Suprapubic skin (tissue), 4 donors: ENCODE data around the gene SPEM3.

Experiments
- EP300 ChIP-seq: sonication (generic); formaldehyde crosslinking; IDR thresholded peaks from one replicate; pipeline ENCODE4 v1.6.1; 2017; ENCODE audit warnings: antibody characterized with exemption
- POLR2A ChIP-seq, 2 donors: fragments of 450-650 bp; IDR thresholded peaks; one replicate each; pipeline ENCODE4 v1.6.1; 2017; ENCODE audit warnings: antibody characterized with exemption in 2 of 2, mild to moderate bottlenecking in 2 of 2, moderate library complexity in 2 of 2
- POLR2AphosphoS5 ChIP-seq, 3 donors: sonication (generic); formaldehyde crosslinking; IDR thresholded peaks; one replicate each; pipeline ENCODE4 v1.6.1; 2017; ENCODE audit warnings: antibody characterized with exemption in 3 of 3
- TF ChIP-seq, protein P1 (sequence below), 2 donors: fragments of 200-600 bp in 1 of 2; fragments of 450-650 bp in 1 of 2; sonication (generic) in 1 of 2; IDR thresholded peaks; one replicate each; pipeline ENCODE4 v1.5.1; 2016 to 2019; ENCODE audit warnings: antibody characterized with exemption in 2 of 2, mild to moderate bottlenecking in 1 of 2, moderate library complexity in 1 of 2

DNA sequence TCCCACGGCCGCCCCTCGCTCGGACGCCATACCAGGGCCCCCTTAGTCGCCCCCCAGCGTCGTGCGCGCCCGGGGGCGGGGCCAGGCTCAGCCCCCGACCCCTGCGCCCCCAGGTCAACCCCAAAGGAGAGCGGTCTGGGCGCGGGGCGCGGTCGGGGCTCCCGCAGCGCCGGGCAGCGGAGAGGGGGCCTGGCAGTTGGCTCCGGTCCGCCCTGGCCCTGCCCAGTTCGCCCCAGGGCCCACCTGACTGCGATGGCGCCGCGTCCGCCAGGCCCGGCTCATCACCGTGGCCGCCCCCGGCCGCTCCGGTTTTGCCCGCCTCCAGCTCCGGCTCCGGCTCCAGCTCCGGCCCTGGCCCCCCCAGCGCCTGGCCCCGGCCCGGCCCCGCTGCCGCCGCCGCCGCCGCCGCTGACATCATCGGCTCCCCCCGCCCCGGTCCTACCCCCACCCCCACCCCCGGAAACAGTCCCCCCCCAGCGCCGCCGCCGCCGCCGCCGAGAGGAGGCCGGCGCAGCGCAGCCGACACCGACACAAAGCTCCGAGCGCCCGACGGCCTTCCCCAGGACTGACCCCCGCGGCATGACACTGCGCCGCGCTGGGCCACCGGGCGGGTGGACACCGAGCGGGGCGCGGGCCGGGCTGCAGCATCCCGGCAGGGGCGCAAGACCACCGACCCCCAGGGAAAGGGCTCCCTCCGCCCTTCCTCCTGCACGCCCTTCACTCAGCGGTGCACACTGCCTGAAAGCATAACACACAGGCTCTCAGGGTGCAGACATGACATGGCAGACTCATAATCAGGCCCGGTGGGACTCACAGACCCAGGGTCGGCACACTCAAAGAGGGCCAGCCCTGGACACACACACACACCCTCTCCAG lies 50.8 kb downstream of the SPEM3 start, which contains the start of gene ZBTB4:
- TF ChIP-seq, protein P1, sequence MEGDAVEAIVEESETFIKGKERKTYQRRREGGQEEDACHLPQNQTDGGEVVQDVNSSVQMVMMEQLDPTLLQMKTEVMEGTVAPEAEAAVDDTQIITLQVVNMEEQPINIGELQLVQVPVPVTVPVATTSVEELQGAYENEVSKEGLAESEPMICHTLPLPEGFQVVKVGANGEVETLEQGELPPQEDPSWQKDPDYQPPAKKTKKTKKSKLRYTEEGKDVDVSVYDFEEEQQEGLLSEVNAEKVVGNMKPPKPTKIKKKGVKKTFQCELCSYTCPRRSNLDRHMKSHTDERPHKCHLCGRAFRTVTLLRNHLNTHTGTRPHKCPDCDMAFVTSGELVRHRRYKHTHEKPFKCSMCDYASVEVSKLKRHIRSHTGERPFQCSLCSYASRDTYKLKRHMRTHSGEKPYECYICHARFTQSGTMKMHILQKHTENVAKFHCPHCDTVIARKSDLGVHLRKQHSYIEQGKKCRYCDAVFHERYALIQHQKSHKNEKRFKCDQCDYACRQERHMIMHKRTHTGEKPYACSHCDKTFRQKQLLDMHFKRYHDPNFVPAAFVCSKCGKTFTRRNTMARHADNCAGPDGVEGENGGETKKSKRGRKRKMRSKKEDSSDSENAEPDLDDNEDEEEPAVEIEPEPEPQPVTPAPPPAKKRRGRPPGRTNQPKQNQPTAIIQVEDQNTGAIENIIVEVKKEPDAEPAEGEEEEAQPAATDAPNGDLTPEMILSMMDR (IDR thresholded peaks at IDR 0.05), result no peak
- no peak for TF ChIP-seq POLR2A (IDR thresholded peaks at IDR 0.05)
- peak in 1 of 3 donors; percentile 34 for TF ChIP-seq POLR2AphosphoS5 (IDR thresholded peaks at IDR 0.05)
- no peak for TF ChIP-seq EP300
